ENCODE measurements around the gene FAM241B. TPM values are rescaled to one million over a fixed set of nuclear protein-coding genes. Genes with fewer than 3 reads are reported as not detected.

FAM241B gene
- total RNA-seq, result 1 to 10 TPM in 2 of 4 donors, not detected in 2; 1.4 to 2.4 TPM

GRCh38 chr10:69629897-69630650, at the start of gene FAM241B:
FAM241B (plus strand) TSS chr10:69630247; CDS start chr10:69631744, 1,497 bp downstream.
- Histone ChIP-seq H3K27ac (peak within 1 kb of the TSS in 2 of 4 donors; percentile 42 to 68), H3K36me3 (no peaks in the 10 kb centered on the region), H3K4me3 (peak within 1 kb of the TSS; percentile 52 to 82 (median 54)), H3K4me1 (peaks cover 0 to 15% (median 4%) of the 10 kb centered on the region in 4 donors), H3K9me3 (no peaks in the 10 kb centered on the region), H3K27me3 (no peaks in the 10 kb centered on the region)
- peak; percentile 53 to 86 (median 85) for DNase-seq
- no peak for TF ChIP-seq POLR2A (IDR thresholded peaks at IDR 0.05)
- peak; percentile 42 to 97 (median 87) for TF ChIP-seq CTCF (IDR thresholded peaks at IDR 0.05)

GRCh38 chr10:69580435-69580834, 49.6 kb upstream of the FAM241B start:
- H3K27me3 ChIP-seq, result peaks cover 0 to 15% of the 10 kb centered on the region in 2 donors
- H3K9me3 ChIP-seq, result no peaks in the 10 kb centered on the region
- H3K4me1 ChIP-seq, result no peaks in the 10 kb centered on the region
- H3K4me3 ChIP-seq, result no peak overlapping the region
- DNase-seq, result no peak
- no peak overlapping the region for H3K27ac ChIP-seq
- TF ChIP-seq CTCF (IDR thresholded peaks at IDR 0.05) (no peak), POLR2A (IDR thresholded peaks at IDR 0.05) (no peak)
- H3K36me3 ChIP-seq, result no peaks in the 10 kb centered on the region

- H3K36me3 ChIP-seq, result no peaks in the 10 kb centered on the region
Measured at GRCh38 chr10:69583106-69583505, 46.9 kb upstream of the FAM241B start.

GRCh38 chr10:69584624-69585023, 45.4 kb upstream of the FAM241B start:
- no peak for TF ChIP-seq CTCF (IDR thresholded peaks at IDR 0.05)
- no peak for TF ChIP-seq POLR2A (IDR thresholded peaks at IDR 0.05)
- no peaks in the 10 kb centered on the region for H3K9me3 ChIP-seq
- no peak for DNase-seq
- peaks cover 0 to 7% of the 10 kb centered on the region in 2 donors for H3K27me3 ChIP-seq
- H3K4me1 ChIP-seq, result no peaks in the 10 kb centered on the region
- no peak overlapping the region for H3K4me3 ChIP-seq
- H3K36me3 ChIP-seq, result no peaks in the 10 kb centered on the region
- H3K27ac ChIP-seq, result no peak overlapping the region

More at GRCh38 chr10:69583106-69583505, 46.9 kb upstream of the FAM241B start:
- Histone ChIP-seq H3K9me3 (no peaks in the 10 kb centered on the region), H3K4me1 (no peaks in the 10 kb centered on the region), H3K27me3 (peaks cover 0 to 7% of the 10 kb centered on the region in 2 donors), H3K4me3 (no peak overlapping the region), H3K27ac (no peak overlapping the region)
- DNase-seq, result no peak
- TF ChIP-seq POLR2A (IDR thresholded peaks at IDR 0.05), result no peak
- TF ChIP-seq CTCF (IDR thresholded peaks at IDR 0.05), result no peak

- TF ChIP-seq CTCF (IDR thresholded peaks at IDR 0.05) (no peak), POLR2A (IDR thresholded peaks at IDR 0.05) (no peak)
- DNase-seq, result no peak
- Histone ChIP-seq H3K27ac (no peak overlapping the region), H3K27me3 (no peaks in the 10 kb centered on the region), H3K9me3 (no peaks in the 10 kb centered on the region), H3K4me1 (no peaks in the 10 kb centered on the region), H3K4me3 (no peak overlapping the region), H3K36me3 (no peaks in the 10 kb centered on the region)
Measured at GRCh38 chr10:69588358-69588757, 41.7 kb upstream of the FAM241B start.

Data from Peyer's patch (tissue), 4 donors.